ENCODE measurements around the gene CPLX3. TPM values are rescaled to one million over a fixed set of nuclear protein-coding genes. Genes with fewer than 3 reads are reported as not detected.

CPLX3 gene
- total and polyA plus RNA-seq, 10 of the 15 experiments (the other 5 are each of a cell fraction or from before 2014, with no cell fraction given), result 0.02 to 0.04 TPM; not detected in 8

DNA sequence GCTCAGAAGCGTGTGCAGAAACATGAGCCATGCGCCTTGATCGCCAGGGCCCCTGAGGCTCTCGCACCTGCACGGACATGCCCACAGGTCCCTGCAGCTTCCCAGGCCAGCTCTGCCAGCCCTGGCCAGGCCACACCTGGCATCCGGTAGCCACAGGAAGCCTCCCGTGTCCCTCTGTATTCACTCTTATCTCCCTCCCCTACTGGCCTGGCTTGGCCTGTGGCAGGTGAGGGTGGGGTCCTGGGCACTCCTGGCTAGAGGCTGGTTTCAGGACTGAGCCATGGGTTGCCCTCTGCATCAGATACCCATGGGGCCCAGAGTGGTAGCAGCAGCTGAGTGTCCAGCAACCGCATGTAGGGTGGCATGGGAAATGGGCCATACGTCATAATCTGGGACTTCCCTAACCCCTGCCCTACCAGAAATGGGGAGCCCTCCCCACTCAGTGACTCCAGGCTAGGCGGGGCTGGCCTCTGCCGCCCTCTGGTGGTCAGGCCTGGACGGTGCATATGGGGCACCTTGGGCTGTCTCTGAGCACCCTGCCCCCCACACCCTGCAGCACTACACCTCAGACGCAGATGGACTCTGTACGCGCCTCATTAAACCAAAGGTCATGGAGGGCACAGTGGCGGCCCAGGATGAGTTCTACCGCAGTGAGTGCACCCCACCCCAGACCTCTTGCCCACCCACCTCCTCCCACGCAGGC is 26.4 kb upstream of the CPLX3 start (continued):
- TF ChIP-seq, protein P1, sequence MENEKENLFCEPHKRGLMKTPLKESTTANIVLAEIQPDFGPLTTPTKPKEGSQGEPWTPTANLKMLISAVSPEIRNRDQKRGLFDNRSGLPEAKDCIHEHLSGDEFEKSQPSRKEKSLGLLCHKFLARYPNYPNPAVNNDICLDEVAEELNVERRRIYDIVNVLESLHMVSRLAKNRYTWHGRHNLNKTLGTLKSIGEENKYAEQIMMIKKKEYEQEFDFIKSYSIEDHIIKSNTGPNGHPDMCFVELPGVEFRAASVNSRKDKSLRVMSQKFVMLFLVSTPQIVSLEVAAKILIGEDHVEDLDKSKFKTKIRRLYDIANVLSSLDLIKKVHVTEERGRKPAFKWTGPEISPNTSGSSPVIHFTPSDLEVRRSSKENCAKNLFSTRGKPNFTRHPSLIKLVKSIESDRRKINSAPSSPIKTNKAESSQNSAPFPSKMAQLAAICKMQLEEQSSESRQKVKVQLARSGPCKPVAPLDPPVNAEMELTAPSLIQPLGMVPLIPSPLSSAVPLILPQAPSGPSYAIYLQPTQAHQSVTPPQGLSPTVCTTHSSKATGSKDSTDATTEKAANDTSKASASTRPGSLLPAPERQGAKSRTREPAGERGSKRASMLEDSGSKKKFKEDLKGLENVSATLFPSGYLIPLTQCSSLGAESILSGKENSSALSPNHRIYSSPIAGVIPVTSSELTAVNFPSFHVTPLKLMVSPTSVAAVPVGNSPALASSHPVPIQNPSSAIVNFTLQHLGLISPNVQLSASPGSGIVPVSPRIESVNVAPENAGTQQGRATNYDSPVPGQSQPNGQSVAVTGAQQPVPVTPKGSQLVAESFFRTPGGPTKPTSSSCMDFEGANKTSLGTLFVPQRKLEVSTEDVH (IDR thresholded peaks at IDR 0.05; ENCODE audit: low read depth, partially characterized antibody), result no peak
- TF ChIP-seq WRNIP1 (IDR thresholded peaks at IDR 0.05; ENCODE audit: borderline replicate concordance, low read depth, low read length) (no peak), MEF2B (IDR thresholded peaks at IDR 0.05; ENCODE audit: partially characterized antibody, poor library complexity, severe bottlenecking) (peak; percentile 64), NR2C1 (IDR thresholded peaks at IDR 0.05) (peak; percentile 57), NFYA (IDR thresholded peaks at IDR 0.05; ENCODE audit: borderline replicate concordance, low read depth, low read length) (no peak), TCF7 (IDR thresholded peaks at IDR 0.05; ENCODE audit: borderline replicate concordance) (no peak), RCOR1 (conservative IDR thresholded peaks at IDR 0.05; ENCODE audit: low read depth, low read length) (0 out of 2 replicates have a peak, but pooled peaks have one; percentile 63), ASH2L (IDR thresholded peaks at IDR 0.05; ENCODE audit: borderline replicate concordance, low read depth) (no peak), ZNF384 (IDR thresholded peaks at IDR 0.05; ENCODE audit: borderline replicate concordance, low read depth, low read length) (no peak)

Measured in GM12878 (cell line).